WERI-Rb-1 (cell line): ENCODE results near the gene ROBO1.
A peak's percentile ranks its signal among the peaks of the same experiment; 100 is the strongest.

Experiments
- DNase-seq: peaks from one replicate; pipeline ENCODE4 v3.0.0-alpha.2; 2020
- H3K27ac ChIP-seq: fragments of 250-450 bp; sonication (Bioruptor Pico); 2 replicates; pipeline ENCODE4 v1.5.1; 2020; ENCODE audit warnings: mild to moderate bottlenecking, moderate library complexity
- H3K27me3 ChIP-seq: fragments of 250-450 bp; sonication (Bioruptor Pico); 2 replicates; pipeline ENCODE4 v1.5.1; 2021; ENCODE audit warnings: mild to moderate bottlenecking, low read depth, moderate library complexity; ENCODE audit not compliant: insufficient read depth, severe bottlenecking
- H3K36me3 ChIP-seq: fragments of 250-450 bp; sonication (Bioruptor Pico); 2 replicates; pipeline ENCODE4 v1.5.1; 2020; ENCODE audit warnings: mild to moderate bottlenecking, moderate library complexity
- H3K4me3 ChIP-seq: 2 replicates; pipeline ENCODE4 v1.5.1; 2011; ENCODE audit warnings: low read depth, mild to moderate bottlenecking, control low read depth, low read length
- H3K9me3 ChIP-seq: fragments of 250-450 bp; sonication (Bioruptor Pico); 2 replicates; pipeline ENCODE4 v1.5.1; 2021; ENCODE audit warnings: mild to moderate bottlenecking, moderate library complexity; ENCODE audit not compliant: severe bottlenecking
- TF ChIP-seq, protein P1 (sequence below): IDR thresholded peaks from 2 replicates; pipeline ENCODE4 v1.5.1; 2011; ENCODE audit warnings: low read depth, mild to moderate bottlenecking, control low read depth, inconsistent platforms, low read length

The ROBO1 gene

DNA sequence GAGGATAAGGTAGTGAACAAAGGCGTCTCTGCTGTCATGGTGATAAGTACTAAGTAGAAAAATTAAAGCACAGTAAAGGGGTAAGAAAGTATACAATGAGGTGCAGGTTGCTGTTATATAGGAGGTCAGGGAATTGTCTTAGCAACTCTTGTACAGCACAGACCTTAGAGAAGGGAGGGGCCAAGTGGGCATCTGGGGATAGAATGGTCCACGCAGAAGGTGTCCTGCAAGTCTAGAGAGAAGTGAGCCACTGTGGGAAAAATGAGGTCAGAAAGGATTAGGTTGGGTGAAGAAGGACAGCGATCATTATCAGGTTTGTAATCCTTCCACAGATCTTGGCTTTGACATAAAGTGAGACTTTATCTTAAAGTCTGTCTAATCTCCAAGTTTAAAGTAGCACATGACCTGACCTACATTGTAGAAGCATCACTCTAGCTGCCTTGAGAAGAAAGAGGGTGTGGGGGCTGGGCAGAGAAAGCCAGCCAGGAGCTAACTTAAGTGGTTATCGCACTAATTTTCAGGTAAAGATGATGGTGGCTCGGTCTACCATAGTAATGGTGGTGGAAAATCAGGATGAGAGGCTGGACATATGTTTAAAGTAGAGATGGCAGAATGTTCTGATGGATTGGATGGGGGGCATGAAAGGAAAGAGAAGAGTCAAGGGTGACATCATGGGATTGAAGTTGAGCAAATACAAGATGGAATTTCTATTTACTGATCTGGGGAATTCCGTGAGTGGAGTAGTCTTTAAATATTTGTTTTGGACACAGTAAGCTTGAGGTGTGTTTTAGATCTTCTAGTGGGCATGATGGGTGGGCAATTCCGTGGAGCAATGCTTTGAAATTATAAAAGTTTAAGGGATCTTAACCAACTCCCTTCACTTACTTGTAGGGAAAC is 919.2 kb downstream of the ROBO1 start:
- H3K27me3 ChIP-seq: no peaks in the 10 kb centered on the region
- H3K9me3 ChIP-seq: no peaks in the 10 kb centered on the region
- TF ChIP-seq, protein P1, sequence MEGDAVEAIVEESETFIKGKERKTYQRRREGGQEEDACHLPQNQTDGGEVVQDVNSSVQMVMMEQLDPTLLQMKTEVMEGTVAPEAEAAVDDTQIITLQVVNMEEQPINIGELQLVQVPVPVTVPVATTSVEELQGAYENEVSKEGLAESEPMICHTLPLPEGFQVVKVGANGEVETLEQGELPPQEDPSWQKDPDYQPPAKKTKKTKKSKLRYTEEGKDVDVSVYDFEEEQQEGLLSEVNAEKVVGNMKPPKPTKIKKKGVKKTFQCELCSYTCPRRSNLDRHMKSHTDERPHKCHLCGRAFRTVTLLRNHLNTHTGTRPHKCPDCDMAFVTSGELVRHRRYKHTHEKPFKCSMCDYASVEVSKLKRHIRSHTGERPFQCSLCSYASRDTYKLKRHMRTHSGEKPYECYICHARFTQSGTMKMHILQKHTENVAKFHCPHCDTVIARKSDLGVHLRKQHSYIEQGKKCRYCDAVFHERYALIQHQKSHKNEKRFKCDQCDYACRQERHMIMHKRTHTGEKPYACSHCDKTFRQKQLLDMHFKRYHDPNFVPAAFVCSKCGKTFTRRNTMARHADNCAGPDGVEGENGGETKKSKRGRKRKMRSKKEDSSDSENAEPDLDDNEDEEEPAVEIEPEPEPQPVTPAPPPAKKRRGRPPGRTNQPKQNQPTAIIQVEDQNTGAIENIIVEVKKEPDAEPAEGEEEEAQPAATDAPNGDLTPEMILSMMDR: no peak
- no peak overlapping the region for H3K4me3 ChIP-seq
- no peaks in the 10 kb centered on the region for H3K36me3 ChIP-seq
- H3K27ac ChIP-seq: 0 out of 2 replicates have a peak overlapping the region, but pooled peaks have one; percentile 18
- peak; percentile 89 for DNase-seq

- Histone ChIP-seq H3K27ac (no peak overlapping the region), H3K4me3 (no peak overlapping the region), H3K9me3 (no peaks in the 10 kb centered on the region), H3K27me3 (no peaks in the 10 kb centered on the region), H3K36me3 (no peaks in the 10 kb centered on the region)
- TF ChIP-seq, protein P1: no peak
- DNase-seq: no peak
Observed at GRCh38 chr3:78847603-78848002, 920.2 kb downstream of the ROBO1 start.

- TF ChIP-seq, protein P1: no peak
- Histone ChIP-seq H3K27ac (no peak overlapping the region), H3K36me3 (no peaks in the 10 kb centered on the region), H3K4me3 (no peak overlapping the region), H3K27me3 (no peaks in the 10 kb centered on the region), H3K9me3 (no peaks in the 10 kb centered on the region)
- peak; percentile 16 for DNase-seq
Observed at GRCh38 chr3:78847203-78847602, 920.6 kb downstream of the ROBO1 start.

DNA sequence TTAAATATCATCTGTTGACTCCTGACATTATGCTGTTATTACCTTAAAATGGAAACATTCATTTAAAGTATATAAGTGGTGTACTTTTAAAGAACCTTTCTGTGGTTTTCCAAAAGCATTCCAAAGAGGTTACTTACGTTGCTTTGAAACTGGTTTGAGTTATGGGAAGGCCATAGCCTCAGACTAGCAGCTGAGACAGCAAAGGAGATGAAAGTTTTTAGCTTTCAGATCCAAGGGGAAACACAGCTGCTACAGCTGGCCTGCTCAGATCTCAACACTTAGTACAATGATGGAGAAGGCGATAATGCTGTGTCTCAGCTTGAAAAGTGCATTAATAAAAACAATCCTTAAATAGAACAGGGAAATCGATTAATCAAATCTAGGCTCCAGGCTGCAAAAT is 921.1 kb downstream of the ROBO1 start:
- Histone ChIP-seq H3K27me3 (no peaks in the 10 kb centered on the region), H3K36me3 (no peaks in the 10 kb centered on the region), H3K27ac (no peak overlapping the region), H3K9me3 (no peaks in the 10 kb centered on the region), H3K4me3 (no peak overlapping the region)
- TF ChIP-seq, protein P1: no peak
- peak; percentile 10 for DNase-seq

GRCh38 chr3:78845605-78846004 is 922.2 kb downstream of the ROBO1 start:
- Histone ChIP-seq H3K27me3 (no peaks in the 10 kb centered on the region), H3K36me3 (no peaks in the 10 kb centered on the region), H3K4me3 (no peak overlapping the region), H3K9me3 (no peaks in the 10 kb centered on the region), H3K27ac (no peak overlapping the region)
- peak; percentile 38 for DNase-seq
- TF ChIP-seq, protein P1: no peak
